NOMO-1 treated with dmso at 0.1 percent for 144 hours (cell line): ENCODE data around the gene ZDHHC14.

Experiments
- DNase-seq: peaks from one replicate; lab custom pipeline; 2025; ENCODE audit not compliant: unreplicated experiment; lab: John Stamatoyannopoulos, UW

The ZDHHC14 gene

GRCh38 chr6:157638779-157639178 is 257.8 kb downstream of the ZDHHC14 start:
- no peak for DNase-seq

- DNase-seq = no peak
Measured at GRCh38 chr6:157640746-157641451, 259.9 kb downstream of the ZDHHC14 start.

GRCh38 chr6:157641837-157642236 is 260.8 kb downstream of the ZDHHC14 start:
- DNase-seq = no peak

- DNase-seq = no peak
Measured at GRCh38 chr6:157642736-157643135, 261.7 kb downstream of the ZDHHC14 start.

- no peak for DNase-seq
Measured at GRCh38 chr6:157644043-157644810, 263.2 kb downstream of the ZDHHC14 start.

- DNase-seq = no peak
Measured at GRCh38 chr6:157645201-157645795, 264.3 kb downstream of the ZDHHC14 start.

GRCh38 chr6:157646012-157646411 is 265.0 kb downstream of the ZDHHC14 start:
- no peak for DNase-seq

- peak; percentile 89 for DNase-seq
Measured at GRCh38 chr6:157647261-157647915, 266.4 kb downstream of the ZDHHC14 start.

GRCh38 chr6:157648561-157648960 is 267.6 kb downstream of the ZDHHC14 start:
- DNase-seq = no peak

GRCh38 chr6:157649311-157650260 is 268.6 kb downstream of the ZDHHC14 start:
- no peak for DNase-seq

GRCh38 chr6:157650261-157650640 is 269.3 kb downstream of the ZDHHC14 start:
- DNase-seq = no peak

GRCh38 chr6:157650801-157651200 is 269.8 kb downstream of the ZDHHC14 start:
- no peak for DNase-seq

GRCh38 chr6:157651731-157652490 is 270.9 kb downstream of the ZDHHC14 start:
- DNase-seq = no peak

GRCh38 chr6:157652601-157653363 is 271.8 kb downstream of the ZDHHC14 start:
- DNase-seq = no peak

- DNase-seq = no peak
Measured at GRCh38 chr6:157653521-157653920, 272.5 kb downstream of the ZDHHC14 start.

- no peak for DNase-seq
Measured at GRCh38 chr6:157655139-157655538, 274.1 kb downstream of the ZDHHC14 start.

GRCh38 chr6:157656437-157656997 is 275.5 kb downstream of the ZDHHC14 start:
- no peak for DNase-seq

GRCh38 chr6:157657754-157658153 is 276.8 kb downstream of the ZDHHC14 start:
- no peak for DNase-seq

- no peak for DNase-seq
Measured at GRCh38 chr6:157658301-157658700, 277.3 kb downstream of the ZDHHC14 start.
